Panc1 (cell line): ENCODE data around the gene SLC41A3.
"Not testable (repeated sequence)": the region's sequence is repeated elsewhere in the genome, so short reads cannot be mapped to it uniquely, and the experiment has no call there.

Experiments used
- CTCF ChIP-seq: fragments of 450-650 bp; IDR thresholded peaks from 2 replicates; pipeline ENCODE4 v1.5.1; 2017; ENCODE audit warnings: mild to moderate bottlenecking
- POLR2AphosphoS5 ChIP-seq: IDR thresholded peaks from 2 replicates; pipeline ENCODE4 v1.6.1; 2012; ENCODE audit warnings: mild to moderate bottlenecking, low read depth, low read length, moderate library complexity
- SIN3A ChIP-seq: IDR thresholded peaks from 2 replicates; pipeline ENCODE4 v1.6.1; 2012; ENCODE audit warnings: low read depth, mild to moderate bottlenecking, low read length, moderate library complexity, borderline replicate concordance; ENCODE audit not compliant: insufficient read depth
- TCF7L2 ChIP-seq: IDR thresholded peaks from 2 replicates; pipeline ENCODE4 v1.6.1; 2011; ENCODE audit warnings: mild to moderate bottlenecking, low read depth, low read length, inconsistent platforms
- TF ChIP-seq, protein P1 (sequence below), 2 experiments: IDR thresholded peaks; 2 replicates each; pipeline ENCODE4 v1.6.1; 2011 to 2012; ENCODE audit warnings: low read depth in 2 of 2, control low read depth in 1 of 2, low read length in 1 of 2, mild to moderate bottlenecking in 1 of 2, moderate library complexity in 1 of 2; ENCODE audit not compliant: insufficient read depth in 1 of 2

DNA sequence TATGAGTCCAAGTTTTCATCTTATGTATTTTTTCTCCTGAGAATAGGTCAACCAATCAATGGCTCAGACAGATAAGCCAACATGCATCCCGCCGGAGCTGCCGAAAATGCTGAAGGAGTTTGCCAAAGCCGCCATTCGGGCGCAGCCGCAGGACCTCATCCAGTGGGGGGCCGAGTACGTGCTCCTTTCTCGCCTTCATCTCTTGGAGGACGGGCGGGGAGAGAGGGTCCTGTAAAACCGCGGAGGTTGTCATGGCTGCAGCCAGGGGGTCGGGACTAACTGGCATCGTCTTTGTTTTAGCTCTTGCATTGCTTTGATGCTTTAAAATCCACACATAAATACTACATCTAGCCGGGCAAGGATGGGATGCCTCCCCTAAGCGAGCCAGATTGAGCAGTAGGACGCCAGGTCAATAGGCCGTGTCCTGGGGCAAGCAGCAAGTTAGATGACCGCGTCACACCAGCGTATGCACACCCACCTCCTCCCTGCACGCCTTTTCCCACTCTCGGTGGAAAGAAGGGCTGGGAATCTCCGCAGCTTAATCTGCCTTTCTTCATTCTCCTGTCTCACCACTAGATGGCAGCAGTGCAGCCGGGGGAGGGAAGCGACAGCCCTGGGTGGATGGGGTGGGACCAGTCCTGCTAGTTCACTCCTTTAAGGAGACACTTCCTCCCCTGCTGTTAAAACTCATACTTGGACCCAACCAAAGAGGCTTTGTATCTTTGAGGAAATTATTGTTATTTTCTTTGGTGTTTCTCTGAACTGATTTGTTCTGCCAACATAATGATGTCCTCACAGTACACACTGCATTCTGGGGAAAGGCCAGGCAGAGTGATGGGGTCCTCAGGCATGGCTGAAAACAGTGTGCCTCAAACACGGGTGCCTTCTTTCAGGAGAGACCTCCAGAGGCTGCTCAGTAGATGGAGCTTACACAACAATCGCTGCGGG lies 111.7 kb downstream of the SLC41A3 start:
- TF ChIP-seq CTCF (peak; percentile 93), TCF7L2 (peak; percentile 31; the same call in 1 of the 2 replicates)
- not testable (repeated sequence) for TF ChIP-seq SIN3A, POLR2AphosphoS5
- TF ChIP-seq, protein P1, sequence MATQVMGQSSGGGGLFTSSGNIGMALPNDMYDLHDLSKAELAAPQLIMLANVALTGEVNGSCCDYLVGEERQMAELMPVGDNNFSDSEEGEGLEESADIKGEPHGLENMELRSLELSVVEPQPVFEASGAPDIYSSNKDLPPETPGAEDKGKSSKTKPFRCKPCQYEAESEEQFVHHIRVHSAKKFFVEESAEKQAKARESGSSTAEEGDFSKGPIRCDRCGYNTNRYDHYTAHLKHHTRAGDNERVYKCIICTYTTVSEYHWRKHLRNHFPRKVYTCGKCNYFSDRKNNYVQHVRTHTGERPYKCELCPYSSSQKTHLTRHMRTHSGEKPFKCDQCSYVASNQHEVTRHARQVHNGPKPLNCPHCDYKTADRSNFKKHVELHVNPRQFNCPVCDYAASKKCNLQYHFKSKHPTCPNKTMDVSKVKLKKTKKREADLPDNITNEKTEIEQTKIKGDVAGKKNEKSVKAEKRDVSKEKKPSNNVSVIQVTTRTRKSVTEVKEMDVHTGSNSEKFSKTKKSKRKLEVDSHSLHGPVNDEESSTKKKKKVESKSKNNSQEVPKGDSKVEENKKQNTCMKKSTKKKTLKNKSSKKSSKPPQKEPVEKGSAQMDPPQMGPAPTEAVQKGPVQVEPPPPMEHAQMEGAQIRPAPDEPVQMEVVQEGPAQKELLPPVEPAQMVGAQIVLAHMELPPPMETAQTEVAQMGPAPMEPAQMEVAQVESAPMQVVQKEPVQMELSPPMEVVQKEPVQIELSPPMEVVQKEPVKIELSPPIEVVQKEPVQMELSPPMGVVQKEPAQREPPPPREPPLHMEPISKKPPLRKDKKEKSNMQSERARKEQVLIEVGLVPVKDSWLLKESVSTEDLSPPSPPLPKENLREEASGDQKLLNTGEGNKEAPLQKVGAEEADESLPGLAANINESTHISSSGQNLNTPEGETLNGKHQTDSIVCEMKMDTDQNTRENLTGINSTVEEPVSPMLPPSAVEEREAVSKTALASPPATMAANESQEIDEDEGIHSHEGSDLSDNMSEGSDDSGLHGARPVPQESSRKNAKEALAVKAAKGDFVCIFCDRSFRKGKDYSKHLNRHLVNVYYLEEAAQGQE (IDR thresholded peaks at IDR 0.05; ENCODE audit: insufficient read depth in 1 of 2, low read depth in 2 of 2, low read length in 1 of 2): not testable (repeated sequence)
